Astrocyte (in vitro differentiated cells and primary cell): ENCODE data around the gene EIF1AD.

Experiments used
- CTCF ChIP-seq: IDR thresholded peaks from 2 replicates; pipeline ENCODE4 v1.5.1; 2011; ENCODE audit warnings: low read depth, mild to moderate bottlenecking, inconsistent platforms, low read length, moderate library complexity; ENCODE audit not compliant: insufficient read depth
- EZH2 ChIP-seq: IDR thresholded peaks from 2 replicates; pipeline ENCODE4 v1.6.1; 2012; ENCODE audit warnings: mild to moderate bottlenecking, low read length, inconsistent platforms; ENCODE audit not compliant: insufficient read depth

GRCh38 chr11:66012946-66013761 lies 11.2 kb upstream of the EIF1AD start:
- TF ChIP-seq CTCF (no peak), EZH2 (no peak)
